Measurements from ENCODE around the gene KCNC2. TPM values are rescaled to one million over a fixed set of nuclear protein-coding genes. Genes with fewer than 3 reads are reported as not detected.

The KCNC2 gene
- total and polyA plus RNA-seq, 2 donors (not counting 3 experiments of a cell fraction or from before 2014, with no cell fraction given), result not detected

GRCh38 chr12:75257510-75257909 is 47.9 kb upstream of the KCNC2 start:
- ChIA-PET POLR2A (no interaction called here), CTCF (interaction anchor here (1.4 kb wide), 1 partner anchor 47 kb away, joined by 3 read pairs; no protein-coding TSS in a partner anchor)
- no peak for TF ChIP-seq MYC (IDR thresholded peaks at IDR 0.05; ENCODE audit: low read depth, low read length)
- TF ChIP-seq CTCF (IDR thresholded peaks at IDR 0.05; ENCODE audit: extremely low read depth in 1 of 2, insufficient read depth in 1 of 2, low read depth in 1 of 2, low read length in 2 of 2), result no peak
- TF ChIP-seq MAX (IDR thresholded peaks at IDR 0.05; ENCODE audit: insufficient read depth, insufficient read length), result no peak
- TF ChIP-seq FOS (IDR thresholded peaks at IDR 0.05; ENCODE audit: borderline replicate concordance, insufficient read depth, low read length), result no peak
- no peak for TF ChIP-seq EZH2 (IDR thresholded peaks at IDR 0.05; ENCODE audit: borderline replicate concordance, low read depth, low read length, severe bottlenecking)
- TF ChIP-seq POLR2A (IDR thresholded peaks at IDR 0.05; ENCODE audit: low read depth, low read length), result no peak
- H3K27ac ChIP-seq (ENCODE audit: insufficient read depth, low read depth, low read length), result no peak overlapping the region
- H3K4me3 ChIP-seq (replicated peaks in 1 of 3; ENCODE audit: insufficient read depth in 1 of 3, low read depth in 1 of 3, low read length in 3 of 3), result no peak overlapping the region
- no peaks in the 10 kb centered on the region for H3K36me3 ChIP-seq (ENCODE audit: control insufficient read depth in 2 of 2, extremely low read depth in 1 of 2, insufficient read depth in 2 of 2, low read length in 2 of 2)
- H3K79me2 ChIP-seq (ENCODE audit: control insufficient read depth, insufficient read depth, low read length), result no peaks in the 10 kb centered on the region
- DNase-seq (ENCODE audit: low read depth, low spot score), result no peak
- no peak overlapping the region for H2AFZ ChIP-seq (ENCODE audit: low read depth, low read length)
- no peaks in the 10 kb centered on the region for H3K9me1 ChIP-seq (replicated peaks; ENCODE audit: control insufficient read depth, extremely low read depth, insufficient read depth, low read length)
- dilution Hi-C loops (cut with MboI; ENCODE audit: extremely low pct_ligation_motif_present, low sequenced_read_pairs) (no loop called here), intact Hi-C loops (cut with micrococcal nuclease) (no loop called here)
- no peak for FAIRE-seq
- no peaks in the 10 kb centered on the region for H3K4me1 ChIP-seq (ENCODE audit: control insufficient read depth, extremely low read depth, insufficient read depth, low read length)
- H3K4me2 ChIP-seq (ENCODE audit: insufficient read depth, low read length), result no peak overlapping the region
- H3K27me3 ChIP-seq (ENCODE audit: control insufficient read depth in 2 of 2, insufficient read depth in 2 of 2, low read length in 2 of 2), result no peaks in the 10 kb centered on the region
- no peak overlapping the region for H3K9ac ChIP-seq (replicated peaks; ENCODE audit: extremely low read depth, insufficient read depth, low read length)
- no peaks in the 10 kb centered on the region for H3K9me3 ChIP-seq (replicated peaks; ENCODE audit: control insufficient read depth, insufficient read depth, low read length)
- no TSS peak for BruUV-seq (replicated peaks)
- H4K20me1 ChIP-seq (replicated peaks; ENCODE audit: control insufficient read depth, extremely low read depth, insufficient read depth, low read length), result no peaks in the 10 kb centered on the region

- ChIA-PET CTCF (no interaction called here), POLR2A (no interaction called here)
- H3K9me1 ChIP-seq (replicated peaks; ENCODE audit: control insufficient read depth, extremely low read depth, insufficient read depth, low read length), result no peaks in the 10 kb centered on the region
- DNase-seq (ENCODE audit: low read depth, low spot score), result no peak
- no peak for FAIRE-seq
- H3K9ac ChIP-seq (replicated peaks; ENCODE audit: extremely low read depth, insufficient read depth, low read length), result no peak overlapping the region
- no peaks in the 10 kb centered on the region for H3K27me3 ChIP-seq (ENCODE audit: control insufficient read depth in 2 of 2, insufficient read depth in 2 of 2, low read length in 2 of 2)
- H2AFZ ChIP-seq (ENCODE audit: low read depth, low read length), result no peak overlapping the region
- no peaks in the 10 kb centered on the region for H3K79me2 ChIP-seq (ENCODE audit: control insufficient read depth, insufficient read depth, low read length)
- no peaks in the 10 kb centered on the region for H3K9me3 ChIP-seq (replicated peaks; ENCODE audit: control insufficient read depth, insufficient read depth, low read length)
- intact Hi-C loops (cut with micrococcal nuclease), result no loop called here
- no peaks in the 10 kb centered on the region for H3K4me1 ChIP-seq (ENCODE audit: control insufficient read depth, extremely low read depth, insufficient read depth, low read length)
- no peak overlapping the region for H3K4me2 ChIP-seq (ENCODE audit: insufficient read depth, low read length)
- TF ChIP-seq CTCF (IDR thresholded peaks at IDR 0.05; ENCODE audit: extremely low read depth in 1 of 2, insufficient read depth in 1 of 2, low read depth in 1 of 2, low read length in 2 of 2), result no peak
- no peak for TF ChIP-seq MAX (IDR thresholded peaks at IDR 0.05; ENCODE audit: insufficient read depth, insufficient read length)
- no peak for TF ChIP-seq FOS (IDR thresholded peaks at IDR 0.05; ENCODE audit: borderline replicate concordance, insufficient read depth, low read length)
- TF ChIP-seq POLR2AphosphoS5 (IDR thresholded peaks at IDR 0.05; ENCODE audit: insufficient read depth, low read depth, low read length), result no peak
- BruUV-seq (replicated peaks), result no TSS peak
- no peaks in the 10 kb centered on the region for H4K20me1 ChIP-seq (replicated peaks; ENCODE audit: control insufficient read depth, extremely low read depth, insufficient read depth, low read length)
- dilution Hi-C loops (cut with MboI; ENCODE audit: extremely low pct_ligation_motif_present, low sequenced_read_pairs), result no loop called here
- no peak overlapping the region for H3K27ac ChIP-seq (ENCODE audit: insufficient read depth, low read depth, low read length)
- no peak overlapping the region for H3K4me3 ChIP-seq (replicated peaks in 1 of 3; ENCODE audit: insufficient read depth in 1 of 3, low read depth in 1 of 3, low read length in 3 of 3)
- no peaks in the 10 kb centered on the region for H3K36me3 ChIP-seq (ENCODE audit: control insufficient read depth in 2 of 2, extremely low read depth in 1 of 2, insufficient read depth in 2 of 2, low read length in 2 of 2)
These were observed 35.5 kb upstream of the KCNC2 start for GRCh38 chr12:75245108-75245507.

All from endothelial cell of umbilical vein (primary cell).